PFSK-1 (cell line): ENCODE data around the gene HRH3.

ENCODE experiments used
- FOXP2 ChIP-seq: optimal IDR thresholded peaks from 2 replicates; pipeline ENCODE3; 2011; ENCODE audit warnings: borderline replicate concordance, control low read depth, inconsistent platforms; ENCODE audit not compliant: insufficient read depth; ENCODE audit errors: extremely low read length, extremely low read depth
- POLR2AphosphoS5 ChIP-seq: IDR thresholded peaks from 2 replicates; pipeline ENCODE4 v1.6.1; 2012; ENCODE audit warnings: low read depth, mild to moderate bottlenecking, control low read depth, low read length, moderate library complexity
- REST ChIP-seq, 2 experiments: IDR thresholded peaks; 2 replicates each; pipeline versions ENCODE4 v1.6.1 to v1.8.0; 2011 to 2012; ENCODE audit warnings: low read depth in 2 of 2, low read length in 2 of 2, control low read depth in 1 of 2, inconsistent platforms in 1 of 2, mild to moderate bottlenecking in 1 of 2, moderate library complexity in 1 of 2; ENCODE audit not compliant: insufficient read depth in 1 of 2
- SIN3A ChIP-seq: IDR thresholded peaks from 2 replicates; pipeline ENCODE4 v1.6.1; 2012; ENCODE audit warnings: mild to moderate bottlenecking, low read length, moderate library complexity, borderline replicate concordance; ENCODE audit not compliant: insufficient read depth
- TAF1 ChIP-seq: IDR thresholded peaks from 2 replicates; pipeline ENCODE4 v1.6.1; 2012; ENCODE audit warnings: low read length, control low read depth, borderline replicate concordance; ENCODE audit not compliant: insufficient read depth

GRCh38 chr20:62192635-62193034 lies 27.4 kb downstream of the HRH3 start:
- no peak for TF ChIP-seq TAF1
- no peak for TF ChIP-seq REST (IDR thresholded peaks at IDR 0.05; ENCODE audit: insufficient read depth in 1 of 2, low read depth in 2 of 2, low read length in 2 of 2)
- TF ChIP-seq POLR2AphosphoS5 = no peak
- TF ChIP-seq SIN3A = no peak
- TF ChIP-seq FOXP2 = no peak
